Measurements from ENCODE around the gene ABCA1. TPM values are rescaled to one million over a fixed set of nuclear protein-coding genes. Genes with fewer than 3 reads are reported as not detected.

The ABCA1 gene, protein sequence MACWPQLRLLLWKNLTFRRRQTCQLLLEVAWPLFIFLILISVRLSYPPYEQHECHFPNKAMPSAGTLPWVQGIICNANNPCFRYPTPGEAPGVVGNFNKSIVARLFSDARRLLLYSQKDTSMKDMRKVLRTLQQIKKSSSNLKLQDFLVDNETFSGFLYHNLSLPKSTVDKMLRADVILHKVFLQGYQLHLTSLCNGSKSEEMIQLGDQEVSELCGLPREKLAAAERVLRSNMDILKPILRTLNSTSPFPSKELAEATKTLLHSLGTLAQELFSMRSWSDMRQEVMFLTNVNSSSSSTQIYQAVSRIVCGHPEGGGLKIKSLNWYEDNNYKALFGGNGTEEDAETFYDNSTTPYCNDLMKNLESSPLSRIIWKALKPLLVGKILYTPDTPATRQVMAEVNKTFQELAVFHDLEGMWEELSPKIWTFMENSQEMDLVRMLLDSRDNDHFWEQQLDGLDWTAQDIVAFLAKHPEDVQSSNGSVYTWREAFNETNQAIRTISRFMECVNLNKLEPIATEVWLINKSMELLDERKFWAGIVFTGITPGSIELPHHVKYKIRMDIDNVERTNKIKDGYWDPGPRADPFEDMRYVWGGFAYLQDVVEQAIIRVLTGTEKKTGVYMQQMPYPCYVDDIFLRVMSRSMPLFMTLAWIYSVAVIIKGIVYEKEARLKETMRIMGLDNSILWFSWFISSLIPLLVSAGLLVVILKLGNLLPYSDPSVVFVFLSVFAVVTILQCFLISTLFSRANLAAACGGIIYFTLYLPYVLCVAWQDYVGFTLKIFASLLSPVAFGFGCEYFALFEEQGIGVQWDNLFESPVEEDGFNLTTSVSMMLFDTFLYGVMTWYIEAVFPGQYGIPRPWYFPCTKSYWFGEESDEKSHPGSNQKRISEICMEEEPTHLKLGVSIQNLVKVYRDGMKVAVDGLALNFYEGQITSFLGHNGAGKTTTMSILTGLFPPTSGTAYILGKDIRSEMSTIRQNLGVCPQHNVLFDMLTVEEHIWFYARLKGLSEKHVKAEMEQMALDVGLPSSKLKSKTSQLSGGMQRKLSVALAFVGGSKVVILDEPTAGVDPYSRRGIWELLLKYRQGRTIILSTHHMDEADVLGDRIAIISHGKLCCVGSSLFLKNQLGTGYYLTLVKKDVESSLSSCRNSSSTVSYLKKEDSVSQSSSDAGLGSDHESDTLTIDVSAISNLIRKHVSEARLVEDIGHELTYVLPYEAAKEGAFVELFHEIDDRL (N-terminal part only)
- 0.23 and 0.91 TPM in 2 replicates for total RNA-seq (2013; cell fraction: nucleolus; rRNA removed)
- 0.44 and 0.45 TPM in 2 replicates for total RNA-seq (2014; rRNA removed)
- total RNA-seq (2014; rRNA removed; fragmentation: Illumina TruSeq; extraction: Trizol) = 0.27 and 0.32 TPM in 2 replicates
- total RNA-seq (2021) = 0.56 and 0.61 TPM in 2 replicates
- 0.09 TPM for polyA plus RNA-seq (2011; ENCODE audit: low read depth)
- 0.01 TPM in 1 of 2 replicates, not detected in the other for polyA plus RNA-seq (2011; rRNA removed)
- 0.03 TPM in 1 of 2 replicates, not detected in the other for polyA plus RNA-seq (2011; cell fraction: cytosol; rRNA removed)
- 0.01 and 0.03 TPM in 2 replicates for polyA plus RNA-seq (2011; cell fraction: nucleus; rRNA removed)
- polyA plus RNA-seq (2012) = 0.10 and 0.12 TPM in 2 replicates
- 0.16 and 0.19 TPM in 2 replicates for polyA plus RNA-seq (2014; fragmentation: Illumina TruSeq; extraction: Trizol)
- polyA plus RNA-seq (2014; fragmentation: Nextera tagmentation; extraction: Ambion mirVana) = under 1 TPM; 0.09 to 0.29 TPM
- polyA plus RNA-seq (2014; rRNA removed) = 0.12 and 0.22 TPM in 2 replicates
- under 1 TPM; 0.09 to 0.12 TPM for polyA plus RNA-seq (2016; fragmentation: Nextera tagmentation; extraction: Ambion mirVana)
- polyA minus RNA-seq (2011; rRNA and poly(A)+ RNA removed) = 0.07 and 0.31 TPM in 2 replicates
- polyA minus RNA-seq (2011; cell fraction: cytosol; rRNA and poly(A)+ RNA removed) = not detected in 2 replicates
- 0.48 TPM in 1 of 2 replicates, not detected in the other for polyA minus RNA-seq (2011; cell fraction: nucleus; rRNA and poly(A)+ RNA removed)
- Bru-seq, nascent RNA = percentile 17 among the genes with signal in this experiment
- BruChase-seq, experiment 1, labeled RNA remaining after a 6-hour chase = percentile 15 among the genes with signal in this experiment
- percentile 18 among the genes with signal in this experiment for BruChase-seq, experiment 2, labeled RNA remaining after a 2-hour chase
- long read RNA-seq, experiment 1 = 0 reads
- long read RNA-seq, experiment 2, partial matches to known transcripts = 0 of 1 reads
- long read RNA-seq, experiment 2, other reads (novel, unspliced or antisense) = 1 of 1 reads

DNA sequence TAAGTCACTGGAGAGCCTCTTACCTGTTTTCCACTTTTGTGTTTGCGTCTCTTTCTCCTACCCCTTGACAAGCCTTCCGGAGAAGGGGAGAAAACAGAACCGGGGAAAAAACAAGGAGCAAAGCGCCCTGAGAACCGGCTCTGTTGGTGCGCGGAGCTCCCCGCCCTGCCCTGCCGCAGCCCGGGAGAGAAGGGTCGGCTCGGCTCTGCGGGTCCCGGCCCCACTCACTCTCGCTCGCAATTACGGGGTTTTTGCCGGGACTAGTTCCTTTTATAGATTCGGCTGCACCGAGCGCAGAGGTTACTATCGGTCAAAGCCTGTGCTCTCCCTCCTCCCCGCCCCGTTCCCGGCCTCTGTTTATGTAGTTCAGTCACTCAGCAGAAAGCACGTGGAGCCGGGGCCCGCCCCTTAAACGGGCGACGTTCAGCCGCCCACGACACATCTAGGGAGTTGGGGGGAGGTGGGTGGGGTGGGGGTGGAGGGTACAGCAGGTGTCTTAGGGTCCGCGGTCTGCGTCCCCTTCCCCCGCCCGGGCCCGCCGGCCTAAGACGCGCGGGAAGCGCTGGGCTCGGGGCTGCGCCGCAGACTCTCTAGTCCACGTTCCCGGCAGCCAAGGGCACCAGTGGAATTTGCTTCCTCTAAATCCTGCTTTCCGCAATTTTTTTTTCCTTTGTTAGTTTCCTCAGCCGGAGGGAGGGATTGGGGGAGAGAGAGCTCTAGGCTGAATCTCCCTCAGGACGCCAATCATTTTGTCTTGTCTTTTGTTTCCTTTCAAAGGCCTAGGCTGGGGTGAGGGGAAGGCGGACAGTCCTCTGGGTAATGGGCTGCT lies at the start of gene ABCA1:
TSS of gene ABCA1 (minus strand) at position 244 of the 829 bp plus-strand sequence. CDS start 24,476 bp downstream, outside the sequence.
- intact Hi-C loops (cut with micrococcal nuclease; ENCODE audit: unreplicated experiment) (loop anchor here (2.0 to 5.0 kb wide), 3 partner anchors 41 to 489 kb away; no protein-coding TSS in a partner anchor), in situ Hi-C loops (cut with MboI) (no loop called here)
- TF ChIP-seq SREBF2 (IDR thresholded peaks at IDR 0.05; ENCODE audit: low read length) (no peak), PKNOX1 (IDR thresholded peaks at IDR 0.05) (peak; percentile 51; the same call in 1 of the 2 replicates)
- FAIRE-seq (no peak), DNase-seq (ENCODE audit: low read depth, low spot score) (no peak), ATAC-seq (peak; percentile 60)
- peaks cover 7% of the 10 kb centered on the region for H3K4me1 ChIP-seq (ENCODE audit: control insufficient read depth, insufficient read depth, low read length)
- peak within 1 kb of the TSS; percentile 92 for H3K4me2 ChIP-seq (ENCODE audit: control insufficient read depth, insufficient read depth)
- RAD21 ChIA-PET (ENCODE audit: unreplicated experiment) = no interaction called here
- peaks cover 9% of the 10 kb centered on the region in 2 experiments for H3K27me3 ChIP-seq (replicated peaks in 1 of 2; ENCODE audit: control insufficient read depth in 2 of 2, insufficient read depth in 2 of 2, low read length in 1 of 2)
- H4K20me1 ChIP-seq (ENCODE audit: control insufficient read depth, insufficient read depth) = no peaks in the 10 kb centered on the region; the same call in 1 of the 2 replicates
- 26% methylated on average over 47 of the region's 53 CpGs for WGBS (ENCODE audit: insufficient coverage, insufficient replicate concordance, low lambda C conversion rate, missing lambda C conversion rate)
- no peak within 1 kb of the TSS for H3K9ac ChIP-seq (ENCODE audit: control insufficient read depth, insufficient read depth, low read length)
- CTCF ChIA-PET = no interaction called here
- peak within 1 kb of the TSS; percentile 71 for H3K4me3 ChIP-seq
- H2AFZ ChIP-seq (ENCODE audit: control insufficient read depth, low read depth, low read length) = peak within 1 kb of the TSS; percentile 39
- SMC1A ChIA-PET (ENCODE audit: uncharacterized antibody, unreplicated experiment) = no interaction called here
- POLR2A ChIA-PET = no interaction called here
- H3K9me3 ChIP-seq (replicated peaks; ENCODE audit: control insufficient read depth, insufficient read depth, low read length) = no peaks in the 10 kb centered on the region
- no TSS peak for BruUV-seq (replicated peaks)
- H3K27ac ChIP-seq (ENCODE audit: control insufficient read depth, insufficient read depth) = no peak within 1 kb of the TSS
- no peaks in the 10 kb centered on the region for H3K36me3 ChIP-seq (ENCODE audit: control insufficient read depth in 2 of 2, insufficient read depth in 2 of 2, low read length in 1 of 2)
- H3K79me2 ChIP-seq (ENCODE audit: control insufficient read depth, insufficient read depth, low read length) = no peaks in the 10 kb centered on the region
